Measurements from ENCODE around the gene CCR2. TPM values are rescaled to one million over a fixed set of nuclear protein-coding genes. Genes with fewer than 3 reads are reported as not detected.

CCR2 gene
- total and polyA plus RNA-seq, 12 donors, result 0.30 to 5.6 (median 0.80) TPM

DNA sequence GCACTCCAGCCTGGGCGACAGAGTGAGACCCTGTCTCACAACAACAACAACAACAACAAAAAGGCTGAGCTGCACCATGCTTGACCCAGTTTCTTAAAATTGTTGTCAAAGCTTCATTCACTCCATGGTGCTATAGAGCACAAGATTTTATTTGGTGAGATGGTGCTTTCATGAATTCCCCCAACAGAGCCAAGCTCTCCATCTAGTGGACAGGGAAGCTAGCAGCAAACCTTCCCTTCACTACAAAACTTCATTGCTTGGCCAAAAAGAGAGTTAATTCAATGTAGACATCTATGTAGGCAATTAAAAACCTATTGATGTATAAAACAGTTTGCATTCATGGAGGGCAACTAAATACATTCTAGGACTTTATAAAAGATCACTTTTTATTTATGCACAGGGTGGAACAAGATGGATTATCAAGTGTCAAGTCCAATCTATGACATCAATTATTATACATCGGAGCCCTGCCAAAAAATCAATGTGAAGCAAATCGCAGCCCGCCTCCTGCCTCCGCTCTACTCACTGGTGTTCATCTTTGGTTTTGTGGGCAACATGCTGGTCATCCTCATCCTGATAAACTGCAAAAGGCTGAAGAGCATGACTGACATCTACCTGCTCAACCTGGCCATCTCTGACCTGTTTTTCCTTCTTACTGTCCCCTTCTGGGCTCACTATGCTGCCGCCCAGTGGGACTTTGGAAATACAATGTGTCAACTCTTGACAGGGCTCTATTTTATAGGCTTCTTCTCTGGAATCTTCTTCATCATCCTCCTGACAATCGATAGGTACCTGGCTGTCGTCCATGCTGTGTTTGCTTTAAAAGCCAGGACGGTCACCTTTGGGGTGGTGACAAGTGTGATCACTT lies 18.8 kb downstream of the CCR2 start:
- no peak for DNase-seq
- Histone ChIP-seq H3K27me3 (peaks cover 16% of the 10 kb centered on the region), H3K9me3 (replicated peaks in 1 of 3) (no peaks in the 10 kb centered on the region), H3K36me3 (replicated peaks in 1 of 2) (no peaks in the 10 kb centered on the region), H3K27ac (no peak overlapping the region), H3K4me3 (no peak overlapping the region), H3K4me1 (replicated peaks in 1 of 2) (peaks cover 3 to 6% of the 10 kb centered on the region in 2 donors)
- TF ChIP-seq, protein P1, sequence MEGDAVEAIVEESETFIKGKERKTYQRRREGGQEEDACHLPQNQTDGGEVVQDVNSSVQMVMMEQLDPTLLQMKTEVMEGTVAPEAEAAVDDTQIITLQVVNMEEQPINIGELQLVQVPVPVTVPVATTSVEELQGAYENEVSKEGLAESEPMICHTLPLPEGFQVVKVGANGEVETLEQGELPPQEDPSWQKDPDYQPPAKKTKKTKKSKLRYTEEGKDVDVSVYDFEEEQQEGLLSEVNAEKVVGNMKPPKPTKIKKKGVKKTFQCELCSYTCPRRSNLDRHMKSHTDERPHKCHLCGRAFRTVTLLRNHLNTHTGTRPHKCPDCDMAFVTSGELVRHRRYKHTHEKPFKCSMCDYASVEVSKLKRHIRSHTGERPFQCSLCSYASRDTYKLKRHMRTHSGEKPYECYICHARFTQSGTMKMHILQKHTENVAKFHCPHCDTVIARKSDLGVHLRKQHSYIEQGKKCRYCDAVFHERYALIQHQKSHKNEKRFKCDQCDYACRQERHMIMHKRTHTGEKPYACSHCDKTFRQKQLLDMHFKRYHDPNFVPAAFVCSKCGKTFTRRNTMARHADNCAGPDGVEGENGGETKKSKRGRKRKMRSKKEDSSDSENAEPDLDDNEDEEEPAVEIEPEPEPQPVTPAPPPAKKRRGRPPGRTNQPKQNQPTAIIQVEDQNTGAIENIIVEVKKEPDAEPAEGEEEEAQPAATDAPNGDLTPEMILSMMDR (IDR thresholded peaks at IDR 0.05), result peak in 5 of 6 experiments; percentile 16 to 47 (median 38)
- no peak for TF ChIP-seq POLR2A (IDR thresholded peaks at IDR 0.05)
- intact Hi-C loops (cut with DNase I), result loop anchor here in 1 of 2 donors (10.0 kb wide), 1 partner anchor 288 kb away; no protein-coding TSS in a partner anchor
- 75 to 88% (median 84%) methylated on average over 9 of the region's 9 CpGs for WGBS, 4 donors

DNA sequence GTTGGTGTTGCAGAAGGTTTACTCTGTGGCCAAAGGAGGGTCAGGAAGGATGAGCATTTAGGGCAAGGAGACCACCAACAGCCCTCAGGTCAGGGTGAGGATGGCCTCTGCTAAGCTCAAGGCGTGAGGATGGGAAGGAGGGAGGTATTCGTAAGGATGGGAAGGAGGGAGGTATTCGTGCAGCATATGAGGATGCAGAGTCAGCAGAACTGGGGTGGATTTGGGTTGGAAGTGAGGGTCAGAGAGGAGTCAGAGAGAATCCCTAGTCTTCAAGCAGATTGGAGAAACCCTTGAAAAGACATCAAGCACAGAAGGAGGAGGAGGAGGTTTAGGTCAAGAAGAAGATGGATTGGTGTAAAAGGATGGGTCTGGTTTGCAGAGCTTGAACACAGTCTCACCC lies 20.8 kb downstream of the CCR2 start:
- no peak for DNase-seq
- no peak overlapping the region for H3K4me3 ChIP-seq
- TF ChIP-seq, protein P1 (IDR thresholded peaks at IDR 0.05), result no peak
- intact Hi-C loops (cut with DNase I), result loop anchor here in 1 of 2 donors (10.0 kb wide), 1 partner anchor 290 kb away; no protein-coding TSS in a partner anchor
- H3K9me3 ChIP-seq (replicated peaks in 1 of 3), result no peaks in the 10 kb centered on the region
- H3K27me3 ChIP-seq, result peaks cover 12% of the 10 kb centered on the region
- no peak overlapping the region for H3K27ac ChIP-seq
- peaks cover 3 to 6% of the 10 kb centered on the region in 2 donors for H3K4me1 ChIP-seq (replicated peaks in 1 of 2)
- WGBS, 4 donors, result 64 to 76% (median 70%) methylated on average over 3 of the region's 3 CpGs
- H3K36me3 ChIP-seq (replicated peaks in 1 of 2), result no peaks in the 10 kb centered on the region

DNA sequence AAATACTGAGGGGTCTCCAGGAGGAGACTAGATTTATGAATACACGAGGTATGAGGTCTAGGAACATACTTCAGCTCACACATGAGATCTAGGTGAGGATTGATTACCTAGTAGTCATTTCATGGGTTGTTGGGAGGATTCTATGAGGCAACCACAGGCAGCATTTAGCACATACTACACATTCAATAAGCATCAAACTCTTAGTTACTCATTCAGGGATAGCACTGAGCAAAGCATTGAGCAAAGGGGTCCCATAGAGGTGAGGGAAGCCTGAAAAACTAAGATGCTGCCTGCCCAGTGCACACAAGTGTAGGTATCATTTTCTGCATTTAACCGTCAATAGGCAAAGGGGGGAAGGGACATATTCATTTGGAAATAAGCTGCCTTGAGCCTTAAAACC lies 21.3 kb downstream of the CCR2 start:
- intact Hi-C loops (cut with DNase I), result loop anchor here in 1 of 2 donors (10.0 kb wide), 1 partner anchor 290 kb away; no protein-coding TSS in a partner anchor
- Histone ChIP-seq H3K4me1 (replicated peaks in 1 of 2) (peaks cover 3 to 6% of the 10 kb centered on the region in 2 donors), H3K9me3 (replicated peaks in 1 of 3) (no peaks in the 10 kb centered on the region), H3K27ac (no peak overlapping the region), H3K36me3 (replicated peaks in 1 of 2) (no peaks in the 10 kb centered on the region), H3K27me3 (peaks cover 12% of the 10 kb centered on the region), H3K4me3 (no peak overlapping the region)
- no peak for DNase-seq
- TF ChIP-seq, protein P1 (IDR thresholded peaks at IDR 0.05), result no peak
- TF ChIP-seq POLR2A (IDR thresholded peaks at IDR 0.05), result no peak
- 59 to 74% (median 63%) methylated on average over 2 of the region's 2 CpGs for WGBS, 4 donors

DNA sequence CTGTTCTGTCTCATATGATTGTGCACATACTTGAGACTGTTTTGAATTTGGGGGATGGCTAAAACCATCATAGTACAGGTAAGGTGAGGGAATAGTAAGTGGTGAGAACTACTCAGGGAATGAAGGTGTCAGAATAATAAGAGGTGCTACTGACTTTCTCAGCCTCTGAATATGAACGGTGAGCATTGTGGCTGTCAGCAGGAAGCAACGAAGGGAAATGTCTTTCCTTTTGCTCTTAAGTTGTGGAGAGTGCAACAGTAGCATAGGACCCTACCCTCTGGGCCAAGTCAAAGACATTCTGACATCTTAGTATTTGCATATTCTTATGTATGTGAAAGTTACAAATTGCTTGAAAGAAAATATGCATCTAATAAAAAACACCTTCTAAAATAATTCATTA lies 21.9 kb downstream of the CCR2 start:
- no peak for TF ChIP-seq POLR2A (IDR thresholded peaks at IDR 0.05)
- TF ChIP-seq, protein P1 (IDR thresholded peaks at IDR 0.05), result no peak
- intact Hi-C loops (cut with DNase I), result loop anchor here in 1 of 2 donors (10.0 kb wide), 1 partner anchor 291 kb away; no protein-coding TSS in a partner anchor
- WGBS, 4 donors, result 20 to 26% (median 25%) methylated on average over 2 of the region's 2 CpGs

More for the DNA sequence above, 21.9 kb downstream of the CCR2 start:
- no peaks in the 10 kb centered on the region for H3K9me3 ChIP-seq (replicated peaks in 1 of 3)
- peaks cover 12% of the 10 kb centered on the region for H3K27me3 ChIP-seq
- H3K4me3 ChIP-seq, result no peak overlapping the region
- DNase-seq, result no peak
- H3K27ac ChIP-seq, result no peak overlapping the region
- H3K36me3 ChIP-seq (replicated peaks in 1 of 2), result no peaks in the 10 kb centered on the region
- H3K4me1 ChIP-seq (replicated peaks in 1 of 2), result peaks cover 0 to under 1% of the 10 kb centered on the region in 2 donors
